PFSK-1 (cell line): ENCODE data around the gene GSDME.

ENCODE experiments used
- FOXP2 ChIP-seq: optimal IDR thresholded peaks from 2 replicates; pipeline ENCODE3; 2011; ENCODE audit warnings: borderline replicate concordance, control low read depth, inconsistent platforms; ENCODE audit not compliant: insufficient read depth; ENCODE audit errors: extremely low read length, extremely low read depth
- POLR2AphosphoS5 ChIP-seq: IDR thresholded peaks from 2 replicates; pipeline ENCODE4 v1.6.1; 2012; ENCODE audit warnings: low read depth, mild to moderate bottlenecking, control low read depth, low read length, moderate library complexity
- REST ChIP-seq, 2 experiments: IDR thresholded peaks; 2 replicates each; pipeline versions ENCODE4 v1.6.1 to v1.8.0; 2011 to 2012; ENCODE audit warnings: low read depth in 2 of 2, low read length in 2 of 2, control low read depth in 1 of 2, inconsistent platforms in 1 of 2, mild to moderate bottlenecking in 1 of 2, moderate library complexity in 1 of 2; ENCODE audit not compliant: insufficient read depth in 1 of 2
- SIN3A ChIP-seq: IDR thresholded peaks from 2 replicates; pipeline ENCODE4 v1.6.1; 2012; ENCODE audit warnings: mild to moderate bottlenecking, low read length, moderate library complexity, borderline replicate concordance; ENCODE audit not compliant: insufficient read depth
- TAF1 ChIP-seq: IDR thresholded peaks from 2 replicates; pipeline ENCODE4 v1.6.1; 2012; ENCODE audit warnings: low read length, control low read depth, borderline replicate concordance; ENCODE audit not compliant: insufficient read depth

The GSDME gene

GRCh38 chr7:24718431-24718831, 38.8 kb downstream of the GSDME start:
- TF ChIP-seq POLR2AphosphoS5 (no peak), TAF1 (no peak), FOXP2 (no peak), REST (IDR thresholded peaks at IDR 0.05; ENCODE audit: insufficient read depth in 1 of 2, low read depth in 2 of 2, low read length in 2 of 2) (no peak), SIN3A (no peak)

GRCh38 chr7:24717694-24718320, 39.5 kb downstream of the GSDME start:
- no peak for TF ChIP-seq REST (IDR thresholded peaks at IDR 0.05; ENCODE audit: insufficient read depth in 1 of 2, low read depth in 2 of 2, low read length in 2 of 2)
- no peak for TF ChIP-seq SIN3A
- no peak for TF ChIP-seq POLR2AphosphoS5

GRCh38 chr7:24717247-24717622, 40.0 kb downstream of the GSDME start:
- TF ChIP-seq FOXP2 (no peak), SIN3A (no peak), TAF1 (no peak), REST (IDR thresholded peaks at IDR 0.05; ENCODE audit: insufficient read depth in 1 of 2, low read depth in 2 of 2, low read length in 2 of 2) (no peak), POLR2AphosphoS5 (no peak)

GRCh38 chr7:24716480-24717246, 40.6 kb downstream of the GSDME start:
- no peak for TF ChIP-seq TAF1
- TF ChIP-seq FOXP2: no peak
- no peak for TF ChIP-seq REST (IDR thresholded peaks at IDR 0.05; ENCODE audit: insufficient read depth in 1 of 2, low read depth in 2 of 2, low read length in 2 of 2)
- no peak for TF ChIP-seq SIN3A
- TF ChIP-seq POLR2AphosphoS5: no peak
